ENCODE measurements around the gene IL2RA. TPM values are rescaled to one million over a fixed set of nuclear protein-coding genes. Genes with fewer than 3 reads are reported as not detected.
A peak's percentile ranks its signal among the peaks of the same experiment; 100 is the strongest.

The IL2RA gene
- total and polyA plus RNA-seq, 9 of the 15 experiments (the other 6 are each of a cell fraction or from before 2014, with no cell fraction given) = 0.95 TPM; not detected in 8

DNA sequence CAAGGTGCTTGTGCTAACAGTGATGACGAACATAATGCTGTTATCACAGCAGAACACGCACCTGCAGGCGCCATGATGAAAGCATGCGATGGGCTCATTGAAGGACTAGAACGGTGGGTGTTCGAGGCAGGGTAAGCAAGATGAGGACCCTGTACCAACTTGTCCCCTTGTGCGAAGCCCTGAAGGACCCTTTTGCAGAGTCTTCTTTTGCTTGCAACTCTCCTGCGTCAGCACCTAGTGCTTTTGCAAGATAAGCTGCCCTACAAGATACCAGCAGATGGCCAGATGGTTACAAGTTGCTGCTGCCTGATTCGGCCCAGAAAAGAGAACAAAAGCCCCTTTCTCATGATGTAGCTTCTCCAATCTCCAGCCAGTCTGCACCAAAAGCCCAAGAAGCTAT is 80.6 kb downstream of the IL2RA start (continued):
- TF ChIP-seq, protein P1, sequence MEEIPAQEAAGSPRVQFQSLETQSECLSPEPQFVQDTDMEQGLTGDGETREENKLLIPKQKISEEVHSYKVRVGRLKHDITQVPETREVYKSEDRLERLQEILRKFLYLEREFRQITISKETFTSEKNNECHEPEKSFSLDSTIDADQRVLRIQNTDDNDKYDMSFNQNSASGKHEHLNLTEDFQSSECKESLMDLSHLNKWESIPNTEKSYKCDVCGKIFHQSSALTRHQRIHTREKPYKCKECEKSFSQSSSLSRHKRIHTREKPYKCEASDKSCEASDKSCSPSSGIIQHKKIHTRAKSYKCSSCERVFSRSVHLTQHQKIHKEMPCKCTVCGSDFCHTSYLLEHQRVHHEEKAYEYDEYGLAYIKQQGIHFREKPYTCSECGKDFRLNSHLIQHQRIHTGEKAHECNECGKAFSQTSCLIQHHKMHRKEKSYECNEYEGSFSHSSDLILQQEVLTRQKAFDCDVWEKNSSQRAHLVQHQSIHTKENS (CRISPR knock-in tag; IDR thresholded peaks at IDR 0.05) = no peak
- TF ChIP-seq, protein P2, sequence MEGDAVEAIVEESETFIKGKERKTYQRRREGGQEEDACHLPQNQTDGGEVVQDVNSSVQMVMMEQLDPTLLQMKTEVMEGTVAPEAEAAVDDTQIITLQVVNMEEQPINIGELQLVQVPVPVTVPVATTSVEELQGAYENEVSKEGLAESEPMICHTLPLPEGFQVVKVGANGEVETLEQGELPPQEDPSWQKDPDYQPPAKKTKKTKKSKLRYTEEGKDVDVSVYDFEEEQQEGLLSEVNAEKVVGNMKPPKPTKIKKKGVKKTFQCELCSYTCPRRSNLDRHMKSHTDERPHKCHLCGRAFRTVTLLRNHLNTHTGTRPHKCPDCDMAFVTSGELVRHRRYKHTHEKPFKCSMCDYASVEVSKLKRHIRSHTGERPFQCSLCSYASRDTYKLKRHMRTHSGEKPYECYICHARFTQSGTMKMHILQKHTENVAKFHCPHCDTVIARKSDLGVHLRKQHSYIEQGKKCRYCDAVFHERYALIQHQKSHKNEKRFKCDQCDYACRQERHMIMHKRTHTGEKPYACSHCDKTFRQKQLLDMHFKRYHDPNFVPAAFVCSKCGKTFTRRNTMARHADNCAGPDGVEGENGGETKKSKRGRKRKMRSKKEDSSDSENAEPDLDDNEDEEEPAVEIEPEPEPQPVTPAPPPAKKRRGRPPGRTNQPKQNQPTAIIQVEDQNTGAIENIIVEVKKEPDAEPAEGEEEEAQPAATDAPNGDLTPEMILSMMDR (IDR thresholded peaks at IDR 0.05 in 2 of 3, conservative IDR thresholded peaks at IDR 0.05 in 1 of 3; ENCODE audit: insufficient read depth in 2 of 3, low read depth in 1 of 3, low read length in 3 of 3) = peak in 1 of 3 experiments; percentile 7; a peak in 1 of 6 replicates
- TF ChIP-seq BCOR (IDR thresholded peaks at IDR 0.05) (peak; percentile 30; the same call in 1 of the 2 replicates), LARP7 (IDR thresholded peaks at IDR 0.05) (no peak), ZNF146 (CRISPR knock-in tag; IDR thresholded peaks at IDR 0.05; ENCODE audit: unreplicated experiment) (no peak), ZNF561 (CRISPR knock-in tag; conservative IDR thresholded peaks at IDR 0.05) (no peak), JUN (IDR thresholded peaks at IDR 0.05; ENCODE audit: borderline replicate concordance, low read depth, low read length) (no peak), JUN (CRISPR knock-in tag; IDR thresholded peaks at IDR 0.05; ENCODE audit: borderline replicate concordance) (no peak), HNRNPL (IDR thresholded peaks at IDR 0.05; ENCODE audit: low read depth, low read length) (no peak), CCNT2 (IDR thresholded peaks at IDR 0.05; ENCODE audit: borderline replicate concordance, extremely low read depth, insufficient read length, low read depth, low read length) (peak; percentile 48), TCF7 (IDR thresholded peaks at IDR 0.05; ENCODE audit: borderline replicate concordance) (no peak), ZBTB8A (IDR thresholded peaks at IDR 0.05; ENCODE audit: partially characterized antibody) (no peak), SAFB (IDR thresholded peaks at IDR 0.05; ENCODE audit: borderline replicate concordance, low read depth, low read length) (no peak), CHD4 (IDR thresholded peaks at IDR 0.05; ENCODE audit: insufficient read depth, insufficient replicate concordance, low read depth, low read length, poor library complexity, severe bottlenecking) (no peak), KAT8 (IDR thresholded peaks at IDR 0.05; ENCODE audit: low read depth) (no peak)
- TF ChIP-seq, protein P3, sequence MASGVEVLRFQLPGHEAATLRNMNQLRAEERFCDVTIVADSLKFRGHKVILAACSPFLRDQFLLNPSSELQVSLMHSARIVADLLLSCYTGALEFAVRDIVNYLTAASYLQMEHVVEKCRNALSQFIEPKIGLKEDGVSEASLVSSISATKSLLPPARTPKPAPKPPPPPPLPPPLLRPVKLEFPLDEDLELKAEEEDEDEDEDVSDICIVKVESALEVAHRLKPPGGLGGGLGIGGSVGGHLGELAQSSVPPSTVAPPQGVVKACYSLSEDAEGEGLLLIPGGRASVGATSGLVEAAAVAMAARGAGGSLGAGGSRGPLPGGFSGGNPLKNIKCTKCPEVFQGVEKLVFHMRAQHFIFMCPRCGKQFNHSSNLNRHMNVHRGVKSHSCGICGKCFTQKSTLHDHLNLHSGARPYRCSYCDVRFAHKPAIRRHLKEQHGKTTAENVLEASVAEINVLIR (CRISPR knock-in tag; IDR thresholded peaks at IDR 0.05) = 0 out of 2 replicates have a peak, but pooled peaks have one; percentile 24
- TF ChIP-seq, protein P4, sequence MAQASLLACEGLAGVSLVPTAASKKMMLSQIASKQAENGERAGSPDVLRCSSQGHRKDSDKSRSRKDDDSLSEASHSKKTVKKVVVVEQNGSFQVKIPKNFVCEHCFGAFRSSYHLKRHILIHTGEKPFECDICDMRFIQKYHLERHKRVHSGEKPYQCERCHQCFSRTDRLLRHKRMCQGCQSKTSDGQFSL (CRISPR knock-in tag; IDR thresholded peaks at IDR 0.05) = no peak
- TF ChIP-seq, protein P4 (tag; IDR thresholded peaks at IDR 0.05) = no peak
- TF ChIP-seq, protein P5, sequence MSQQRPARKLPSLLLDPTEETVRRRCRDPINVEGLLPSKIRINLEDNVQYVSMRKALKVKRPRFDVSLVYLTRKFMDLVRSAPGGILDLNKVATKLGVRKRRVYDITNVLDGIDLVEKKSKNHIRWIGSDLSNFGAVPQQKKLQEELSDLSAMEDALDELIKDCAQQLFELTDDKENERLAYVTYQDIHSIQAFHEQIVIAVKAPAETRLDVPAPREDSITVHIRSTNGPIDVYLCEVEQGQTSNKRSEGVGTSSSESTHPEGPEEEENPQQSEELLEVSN (IDR thresholded peaks at IDR 0.05; ENCODE audit: borderline replicate concordance in 1 of 2, extremely low read depth in 1 of 2, insufficient read depth in 1 of 2, insufficient read length in 1 of 2, low read depth in 1 of 2, low read length in 1 of 2, poor library complexity in 1 of 2, severe bottlenecking in 1 of 2) = peak in 1 of 2 experiments; percentile 26
- TF ChIP-seq, protein P6, sequence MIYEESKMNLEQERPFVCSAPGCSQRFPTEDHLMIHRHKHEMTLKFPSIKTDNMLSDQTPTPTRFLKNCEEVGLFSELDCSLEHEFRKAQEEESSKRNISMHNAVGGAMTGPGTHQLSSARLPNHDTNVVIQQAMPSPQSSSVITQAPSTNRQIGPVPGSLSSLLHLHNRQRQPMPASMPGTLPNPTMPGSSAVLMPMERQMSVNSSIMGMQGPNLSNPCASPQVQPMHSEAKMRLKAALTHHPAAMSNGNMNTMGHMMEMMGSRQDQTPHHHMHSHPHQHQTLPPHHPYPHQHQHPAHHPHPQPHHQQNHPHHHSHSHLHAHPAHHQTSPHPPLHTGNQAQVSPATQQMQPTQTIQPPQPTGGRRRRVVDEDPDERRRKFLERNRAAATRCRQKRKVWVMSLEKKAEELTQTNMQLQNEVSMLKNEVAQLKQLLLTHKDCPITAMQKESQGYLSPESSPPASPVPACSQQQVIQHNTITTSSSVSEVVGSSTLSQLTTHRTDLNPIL (CRISPR knock-in tag; IDR thresholded peaks at IDR 0.05) = no peak
